HepG2 (cell line): Measurements from ENCODE around the gene L3MBTL3. TPM values are rescaled to one million over a fixed set of nuclear protein-coding genes. Genes with fewer than 3 reads are reported as not detected.
A peak's percentile ranks its signal among the peaks of the same experiment; 100 is the strongest.

Experiments
- AGO1 ChIP-seq: fragments of 200-400 bp; formaldehyde crosslinking; IDR thresholded peaks from 2 replicates; pipeline ENCODE4 v1.6.1; 2017; ENCODE audit warnings: mild to moderate bottlenecking, low read depth, low read length, moderate library complexity; ENCODE audit not compliant: poor library complexity, severe bottlenecking
- ATF5 ChIP-seq: sonication (generic); formaldehyde crosslinking; IDR thresholded peaks from 2 replicates; pipeline ENCODE4 v1.4.0; 2020; ENCODE audit warnings: mild to moderate bottlenecking, low read depth, missing genetic modification reagents
- ESRRA ChIP-seq: sonication (generic); formaldehyde crosslinking; IDR thresholded peaks from 2 replicates; pipeline ENCODE4 v1.5.1; 2020; ENCODE audit warnings: mild to moderate bottlenecking, low read depth, missing genetic modification reagents
- GABPB1 ChIP-seq: IDR thresholded peaks from 2 replicates; pipeline ENCODE4 v1.6.1; 2016; ENCODE audit warnings: mild to moderate bottlenecking, missing genetic modification reagents, moderate library complexity, missing compliant biosample characterization
- KMT2B ChIP-seq: IDR thresholded peaks from 2 replicates; pipeline ENCODE4 v1.6.1; 2016; ENCODE audit warnings: missing genetic modification reagents, missing compliant biosample characterization
- MTF2 ChIP-seq: sonication (generic); formaldehyde crosslinking; IDR thresholded peaks from 2 replicates; pipeline ENCODE4 v1.5.0; 2020; ENCODE audit warnings: missing genetic modification reagents, borderline replicate concordance
- NCOR1 ChIP-seq: fragments of 200-600 bp; sonication (generic); IDR thresholded peaks from 2 replicates; pipeline ENCODE4 v1.7.0; 2017; ENCODE audit warnings: antibody characterized with exemption, low read length, borderline replicate concordance
- PHF20 ChIP-seq: sonication (generic); formaldehyde crosslinking; IDR thresholded peaks from 2 replicates; pipeline ENCODE4 v1.5.0; 2020; ENCODE audit warnings: mild to moderate bottlenecking, missing genetic modification reagents
- PLSCR1 ChIP-seq: sonication (generic); formaldehyde crosslinking; IDR thresholded peaks from 2 replicates; pipeline ENCODE4 v1.5.0; 2020; ENCODE audit warnings: missing genetic modification reagents, mild to moderate bottlenecking, borderline replicate concordance
- RBM39 ChIP-seq: fragments of 200-400 bp; formaldehyde crosslinking; IDR thresholded peaks from one replicate; pipeline ENCODE4 v1.6.1; 2018; ENCODE audit warnings: antibody characterized with exemption, mild to moderate bottlenecking, low read depth, low read length; ENCODE audit not compliant: poor library complexity, severe bottlenecking
- THAP9 ChIP-seq: sonication (generic); formaldehyde crosslinking; IDR thresholded peaks from 2 replicates; pipeline ENCODE4; 2020; ENCODE audit warnings: missing genetic modification reagents, mild to moderate bottlenecking, borderline replicate concordance
- ZFAT ChIP-seq: sonication (generic); formaldehyde crosslinking; conservative IDR thresholded peaks from 2 replicates; pipeline ENCODE4 v1.8.1; 2023; ENCODE audit warnings: missing genetic modification reagents, inconsistent platforms
- ZFP90 ChIP-seq: sonication (generic); formaldehyde crosslinking; IDR thresholded peaks from 2 replicates; pipeline ENCODE4 v1.8.0; 2022; ENCODE audit warnings: missing genetic modification reagents, mild to moderate bottlenecking, inconsistent platforms, borderline replicate concordance
- ZNF136 ChIP-seq: sonication (generic); formaldehyde crosslinking; IDR thresholded peaks from 2 replicates; pipeline ENCODE4 v1.8.1; 2022; ENCODE audit warnings: low read depth, mild to moderate bottlenecking, moderate library complexity, missing genetic modification reagents
- ZNF414 ChIP-seq: sonication (generic); formaldehyde crosslinking; IDR thresholded peaks from 2 replicates; pipeline ENCODE4 v1.5.0; 2020; ENCODE audit warnings: missing genetic modification reagents
- ZNF501 ChIP-seq: sonication (generic); formaldehyde crosslinking; IDR thresholded peaks from 2 replicates; pipeline ENCODE4 v1.5.1; 2020; ENCODE audit warnings: mild to moderate bottlenecking, moderate library complexity, missing genetic modification reagents
- ZNF510 ChIP-seq: sonication (generic); formaldehyde crosslinking; IDR thresholded peaks from 2 replicates; pipeline ENCODE4 v1.4.0; 2020; ENCODE audit warnings: low read depth, mild to moderate bottlenecking, missing genetic modification reagents
- ZNF512 ChIP-seq: sonication (generic); formaldehyde crosslinking; IDR thresholded peaks from 2 replicates; pipeline ENCODE4 v1.4.0; 2020; ENCODE audit warnings: mild to moderate bottlenecking, missing genetic modification reagents
- ZNF543 ChIP-seq: sonication (generic); formaldehyde crosslinking; IDR thresholded peaks from 2 replicates; pipeline ENCODE4 v1.4.0; 2020; ENCODE audit warnings: mild to moderate bottlenecking, missing genetic modification reagents
- ZNF547 ChIP-seq: sonication (generic); formaldehyde crosslinking; IDR thresholded peaks from 2 replicates; pipeline ENCODE4 v1.5.1; 2020; ENCODE audit warnings: mild to moderate bottlenecking, missing genetic modification reagents
- ZNF800 ChIP-seq: sonication (generic); formaldehyde crosslinking; IDR thresholded peaks from 2 replicates; pipeline ENCODE4 v1.4.0; 2020; ENCODE audit warnings: missing genetic modification reagents
- polyA plus RNA-seq, 8 experiments: library from polyadenylated mRNA; depleted of rRNA in 3 of 8; stranded (reverse) in 7 of 8; unstranded in 1 of 8; fragments of >200 nt; fragmentation: Illumina TruSeq in 4 of 8; extraction: Trizol in 4 of 8; gene quantifications; 2 replicates each; pipeline versions ENCODE4 v1.2.1 to v1.2.3, GENCODE V29; 2011 to 2016; ENCODE audit warnings: low read depth in 4 of 8, missing spikeins in 1 of 8, mixed read lengths in 1 of 8; ENCODE audit not compliant: insufficient read depth in 1 of 8
- total RNA-seq, 5 experiments: library from RNA; depleted of rRNA; stranded (reverse); fragments of >200 nt; fragmentation: Illumina TruSeq; extraction: Trizol; gene quantifications; 2 replicates each; pipeline ENCODE4 v1.2.3, GENCODE V29; 2016; ENCODE audit warnings: low read depth in 1 of 5

L3MBTL3 gene
- total and polyA plus RNA-seq, 2 of the 13 experiments (the other 11 are each of a cell fraction or from before 2014, with no cell fraction given): 1.5 to 2.5 TPM

GRCh38 chr6:130018292-130018743 is at the start of gene L3MBTL3 (continued):
- TF ChIP-seq THAP9: 0 out of 2 replicates have a peak, but pooled peaks have one; percentile 29
- no peak for TF ChIP-seq ZNF510 (CRISPR knock-in tag)
- peak; percentile 39 for TF ChIP-seq RBM39
- no peak for TF ChIP-seq KMT2B (CRISPR knock-in tag)
- no peak for TF ChIP-seq PLSCR1 (CRISPR knock-in tag)
- peak; percentile 97 for TF ChIP-seq ZNF800 (CRISPR knock-in tag)
- TF ChIP-seq GABPB1 (CRISPR knock-in tag): peak; percentile 45; the same call in 1 of the 2 replicates
- TF ChIP-seq AGO1: peak; percentile 82
- TF ChIP-seq NCOR1: no peak
- 0 out of 2 replicates have a peak, but pooled peaks have one; percentile 50 for TF ChIP-seq ZNF547 (CRISPR knock-in tag)
- TF ChIP-seq MTF2 (CRISPR knock-in tag): peak; percentile 77; the same call in 1 of the 2 replicates
- TF ChIP-seq ZNF512 (CRISPR knock-in tag): no peak
- TF ChIP-seq ESRRA (CRISPR knock-in tag): no peak
- no peak for TF ChIP-seq ZFAT
- TF ChIP-seq ZNF136 (CRISPR knock-in tag): 0 out of 2 replicates have a peak, but pooled peaks have one; percentile 52
- TF ChIP-seq ZNF414: no peak
- peak; percentile 61 for TF ChIP-seq ZNF501 (CRISPR knock-in tag)
- no peak for TF ChIP-seq PHF20 (CRISPR knock-in tag)
- no peak for TF ChIP-seq ZNF543 (CRISPR knock-in tag)
- TF ChIP-seq ATF5 (CRISPR knock-in tag): no peak
- no peak for TF ChIP-seq ZFP90 (CRISPR knock-in tag)
